Measurements from ENCODE around the gene MPPED2.

- TF ChIP-seq CTCF (IDR thresholded peaks at IDR 0.05; ENCODE audit: insufficient read depth, low read depth, low read length) (no peak), EZH2 (IDR thresholded peaks at IDR 0.05; ENCODE audit: insufficient read depth, low read length) (no peak)
Observed at GRCh38 chr11:30546334-30546733, 39.8 kb downstream of the MPPED2 start.
